Fibroblast of skin of right quadriceps (primary cell): ENCODE measurements around the gene CDRT4.
A peak's percentile ranks its signal among the peaks of the same experiment; 100 is the strongest.
"Not testable (repeated sequence)": the region's sequence is repeated elsewhere in the genome, so short reads cannot be mapped to it uniquely, and the experiment has no call there.

Experiments used
- DNase-seq: peaks from one replicate; pipeline ENCODE4 v3.0.0-alpha.2; 2013

CDRT4 gene

DNA sequence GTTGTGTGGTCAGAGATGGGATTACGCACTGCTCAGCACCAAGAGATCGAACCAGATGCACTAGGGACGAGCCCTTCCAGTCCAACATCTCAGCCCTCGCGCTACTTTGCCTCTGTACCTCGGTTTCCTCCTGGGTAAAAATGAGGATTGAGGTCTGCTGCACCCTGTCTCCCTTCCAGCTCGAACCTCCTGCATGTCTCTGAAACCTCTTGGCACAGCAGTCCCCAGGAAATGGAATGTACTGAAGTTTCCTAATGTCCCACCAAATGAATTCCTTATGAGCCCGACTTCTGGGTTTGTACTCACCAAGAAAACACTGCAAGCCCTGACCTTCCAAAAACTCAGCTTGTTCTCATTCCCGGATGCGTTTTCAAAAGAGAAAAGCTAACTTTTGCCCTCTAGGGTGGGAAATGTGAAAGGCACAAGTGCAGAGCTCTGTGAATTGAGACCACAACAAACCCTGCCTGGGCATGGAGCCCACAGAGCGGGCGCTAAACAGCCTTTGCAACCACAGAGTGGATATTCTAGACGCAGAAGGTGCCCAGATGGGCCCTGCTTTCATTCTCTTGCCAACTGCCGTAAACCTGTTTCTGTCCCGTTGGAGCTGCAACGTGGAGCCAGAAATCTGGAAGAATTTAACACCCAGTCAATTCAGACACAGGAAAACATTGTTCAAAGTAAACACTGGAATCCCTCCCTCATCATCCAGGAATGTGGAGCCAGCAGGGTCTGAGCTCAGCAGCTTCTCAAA is 10.3 kb downstream of the CDRT4 start:
- peak; percentile 95 for DNase-seq

DNA sequence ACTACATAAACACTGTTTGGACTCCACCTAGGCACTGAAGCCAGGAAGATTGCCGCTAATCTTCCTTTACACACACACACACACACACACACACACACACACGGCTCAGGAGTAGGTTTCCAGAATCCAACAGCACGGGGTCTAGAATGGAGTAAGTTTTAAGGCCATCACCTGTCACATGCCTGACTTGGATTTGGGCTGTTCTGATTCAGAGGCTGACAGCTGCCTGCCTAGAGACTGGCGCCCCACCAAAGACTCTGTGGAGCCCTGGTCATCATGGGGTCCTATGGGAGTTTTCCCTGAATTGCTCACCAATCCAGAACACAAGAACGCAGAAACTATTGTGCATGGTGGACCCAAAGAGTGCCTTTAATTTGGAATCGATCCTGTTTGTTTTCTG is 10.9 kb downstream of the CDRT4 start:
- DNase-seq = no peak

DNA sequence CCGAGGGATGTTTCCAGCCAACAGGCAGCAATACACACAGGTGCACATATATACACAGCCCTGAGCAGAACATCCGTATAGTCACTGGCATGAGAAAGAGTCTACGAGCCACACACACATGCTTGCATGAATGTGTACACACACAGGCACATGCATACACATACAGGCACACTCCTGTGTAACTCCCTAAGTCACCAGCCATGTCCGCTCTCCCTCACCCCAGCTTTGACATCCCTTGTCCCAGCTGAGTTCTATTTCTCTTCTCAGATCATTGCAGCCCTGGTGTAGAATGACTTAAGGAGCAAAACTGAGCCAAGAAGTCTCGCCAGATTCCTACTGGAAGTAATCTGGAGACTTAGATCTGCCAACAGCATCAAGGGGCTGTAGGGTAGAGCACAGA is 13.1 kb downstream of the CDRT4 start:
- no peak for DNase-seq

- no peak for DNase-seq
These were observed 13.6 kb downstream of the CDRT4 start for GRCh38 chr17:15453782-15454181.

GRCh38 chr17:15453246-15453645 is 14.2 kb downstream of the CDRT4 start:
- peak; percentile 60 for DNase-seq

DNA sequence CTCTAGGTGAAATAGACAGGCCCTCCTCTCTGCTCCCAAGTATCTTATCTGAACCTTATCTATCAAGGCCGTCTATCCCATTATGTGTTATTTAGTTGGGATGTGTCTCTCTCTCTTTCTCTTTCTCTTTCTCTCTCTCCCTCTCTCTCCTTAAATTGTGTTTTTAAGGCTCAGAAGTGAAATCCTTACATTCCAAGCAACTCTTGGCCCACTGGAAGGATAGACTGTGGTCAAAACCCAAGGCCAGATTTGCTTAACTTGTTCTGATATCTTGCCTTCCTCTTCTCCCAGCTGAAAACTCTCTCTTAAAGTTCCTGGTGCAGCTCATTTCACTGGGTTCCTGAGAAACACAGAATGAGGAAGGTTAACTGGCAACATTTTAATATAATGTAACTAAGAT is 14.7 kb downstream of the CDRT4 start:
- no peak for DNase-seq

DNA sequence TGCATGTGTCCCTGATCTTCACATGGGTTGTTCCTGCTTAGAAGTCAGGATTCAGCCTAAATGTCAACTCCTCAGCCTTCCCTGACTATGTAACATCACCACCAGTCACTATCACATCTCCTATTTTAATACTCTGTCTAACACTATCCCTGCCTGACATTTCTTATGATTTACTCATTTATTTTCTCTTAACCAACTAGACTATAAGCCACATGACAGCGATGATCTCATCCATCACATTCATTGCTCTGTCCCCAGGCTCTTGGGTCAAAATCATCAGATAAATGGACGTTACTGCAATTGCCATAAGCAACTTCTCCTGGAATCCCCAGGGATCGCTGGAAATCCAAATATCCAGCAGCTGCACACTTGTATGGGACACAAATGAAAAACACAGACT is 15.7 kb downstream of the CDRT4 start:
- DNase-seq = no peak

- DNase-seq = no peak
These were observed 18.9 kb downstream of the CDRT4 start for GRCh38 chr17:15448580-15448956.

DNA sequence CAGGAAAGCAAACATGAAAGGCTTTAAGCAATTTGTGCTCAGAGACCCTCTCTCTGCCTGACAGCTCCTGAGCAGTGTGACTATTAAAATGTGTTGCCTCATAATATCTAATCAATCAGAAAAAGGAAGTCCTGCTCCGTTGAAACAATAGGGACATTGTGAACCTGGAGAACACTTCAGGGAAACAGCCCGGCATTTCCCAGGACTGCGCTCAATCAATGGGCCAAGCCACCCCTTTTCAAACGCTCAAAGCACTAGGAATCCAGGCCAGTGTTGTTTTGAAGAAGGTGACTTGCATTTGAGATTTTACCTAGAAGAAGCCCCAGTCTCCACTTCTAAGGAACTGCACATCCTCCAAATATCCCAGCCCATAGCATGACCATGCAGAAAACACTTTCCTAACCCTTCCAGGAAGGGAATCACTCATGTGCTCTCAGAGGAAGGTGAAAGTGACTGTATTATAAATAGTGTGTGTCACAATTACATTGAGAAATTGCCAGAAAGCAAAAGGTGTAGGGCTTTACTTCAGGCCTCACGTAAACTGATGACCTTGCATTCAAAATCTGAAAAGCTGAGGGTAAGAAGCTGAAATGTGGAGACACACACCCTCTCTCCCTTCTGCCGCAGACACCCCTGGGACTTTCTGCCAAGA is 19.4 kb downstream of the CDRT4 start:
- DNase-seq = no peak

DNA sequence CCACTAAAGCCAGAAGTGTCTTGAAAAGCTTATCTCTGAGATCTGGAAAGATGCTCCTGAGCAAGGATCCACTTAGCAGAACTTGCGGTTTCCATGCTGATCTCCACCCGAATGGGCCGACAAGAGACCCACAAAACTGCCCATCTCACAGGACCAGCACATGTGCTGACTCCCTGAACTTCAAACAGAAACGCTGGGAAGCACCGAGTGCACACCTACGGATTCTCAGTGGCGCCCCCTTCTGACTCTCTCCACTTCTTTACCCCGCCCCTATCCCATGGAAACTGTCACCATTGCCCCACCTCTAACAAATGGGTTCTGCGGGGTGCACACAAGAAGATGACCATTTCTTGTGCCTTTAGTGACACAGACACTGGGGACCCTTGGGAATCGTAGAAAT is 21.4 kb downstream of the CDRT4 start:
- DNase-seq = no peak

DNA sequence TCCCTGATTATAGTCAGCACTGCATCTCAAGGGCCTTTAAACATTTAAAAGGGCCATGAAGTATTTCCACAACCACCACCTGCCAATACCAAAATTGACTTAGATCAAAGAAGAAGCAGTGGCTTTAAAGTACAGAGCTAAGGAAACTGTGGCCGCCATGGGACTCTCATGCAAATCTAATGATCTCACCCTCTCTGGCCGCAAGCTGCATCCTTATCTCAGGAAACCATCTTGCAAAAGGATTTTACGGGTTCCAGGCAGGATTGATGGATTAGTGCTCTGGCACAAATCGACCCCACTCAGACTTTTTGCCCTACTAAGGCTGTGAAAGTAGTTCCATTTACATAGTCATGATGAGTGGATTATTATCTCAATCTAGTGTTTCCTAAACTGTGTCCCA is 22.6 kb downstream of the CDRT4 start:
- peak; percentile 54 for DNase-seq

GRCh38 chr17:15442311-15443180 is 24.9 kb downstream of the CDRT4 start:
- DNase-seq = no peak

DNA sequence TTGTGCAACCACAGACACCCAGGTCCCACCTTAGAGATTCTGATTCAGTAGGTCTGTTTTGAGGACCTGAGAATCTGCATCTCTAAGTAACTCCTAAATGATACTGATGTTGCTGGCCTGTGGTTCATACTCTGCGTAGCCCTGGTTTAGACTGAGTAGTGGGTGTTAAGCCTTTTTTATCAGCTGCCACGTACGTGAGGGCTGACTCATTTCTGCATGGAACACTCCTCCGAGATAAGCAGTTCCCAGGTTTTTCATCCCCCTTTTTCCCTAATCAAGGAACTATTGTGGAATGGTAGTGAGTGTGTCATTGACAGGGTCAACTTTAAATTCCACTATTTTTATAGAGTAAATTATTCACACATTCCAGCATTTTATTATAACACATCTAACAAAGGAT is 26.1 kb downstream of the CDRT4 start:
- no peak for DNase-seq

GRCh38 chr17:15440347-15440746 is 27.1 kb downstream of the CDRT4 start:
- no peak for DNase-seq

- DNase-seq = not testable (repeated sequence)
These were observed 28.0 kb downstream of the CDRT4 start for GRCh38 chr17:15439205-15439985.

DNA sequence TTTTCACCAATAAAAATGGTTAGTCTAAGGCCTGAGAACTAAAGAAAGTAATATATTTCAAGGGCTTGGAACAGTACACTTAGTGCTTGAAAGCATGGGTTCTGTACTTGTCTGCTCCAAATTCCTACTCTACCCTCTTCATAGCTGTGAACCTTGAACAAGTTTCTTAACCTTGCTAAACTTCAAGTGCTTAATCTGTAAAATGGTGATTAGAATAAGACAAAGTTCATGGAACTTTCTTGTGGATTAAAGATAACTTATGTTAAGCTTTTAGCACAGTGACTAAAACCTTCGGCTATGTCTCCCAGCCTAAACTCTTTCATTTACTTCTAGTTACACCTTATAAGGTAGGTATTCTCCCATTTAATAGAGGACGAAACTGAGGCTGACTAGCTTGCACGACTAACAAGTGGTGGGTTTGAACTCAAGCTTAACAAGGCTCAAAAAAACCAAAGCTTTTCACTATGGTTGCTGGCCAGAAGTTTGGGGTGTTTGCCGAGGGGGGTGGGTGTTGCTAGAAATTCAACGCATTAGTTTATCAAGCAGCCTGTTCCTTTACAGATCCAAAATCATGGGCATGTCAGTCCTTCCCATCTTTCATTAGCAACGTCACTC is 28.8 kb downstream of the CDRT4 start:
- no peak for DNase-seq

DNA sequence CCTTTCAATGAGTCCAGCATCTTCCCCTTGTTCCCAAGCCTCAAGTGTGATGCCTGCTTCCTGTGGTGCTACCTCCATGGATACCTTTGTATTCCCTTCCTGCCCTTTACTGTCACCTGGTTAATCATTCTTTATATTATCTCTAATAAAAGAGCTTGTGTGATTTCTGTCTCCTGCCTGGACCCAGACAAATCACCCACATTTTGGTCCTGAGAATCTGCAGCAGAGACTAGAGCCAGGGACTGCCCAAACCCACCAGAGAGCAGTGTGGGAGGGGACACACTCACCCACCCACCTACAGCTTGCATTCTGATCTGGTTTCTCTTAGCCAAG is 30.2 kb downstream of the CDRT4 start:
- no peak for DNase-seq

GRCh38 chr17:15436473-15437302 is 30.7 kb downstream of the CDRT4 start:
- DNase-seq = peak; percentile 52

- no peak for DNase-seq
These were observed 32.5 kb downstream of the CDRT4 start for GRCh38 chr17:15434956-15435355.

DNA sequence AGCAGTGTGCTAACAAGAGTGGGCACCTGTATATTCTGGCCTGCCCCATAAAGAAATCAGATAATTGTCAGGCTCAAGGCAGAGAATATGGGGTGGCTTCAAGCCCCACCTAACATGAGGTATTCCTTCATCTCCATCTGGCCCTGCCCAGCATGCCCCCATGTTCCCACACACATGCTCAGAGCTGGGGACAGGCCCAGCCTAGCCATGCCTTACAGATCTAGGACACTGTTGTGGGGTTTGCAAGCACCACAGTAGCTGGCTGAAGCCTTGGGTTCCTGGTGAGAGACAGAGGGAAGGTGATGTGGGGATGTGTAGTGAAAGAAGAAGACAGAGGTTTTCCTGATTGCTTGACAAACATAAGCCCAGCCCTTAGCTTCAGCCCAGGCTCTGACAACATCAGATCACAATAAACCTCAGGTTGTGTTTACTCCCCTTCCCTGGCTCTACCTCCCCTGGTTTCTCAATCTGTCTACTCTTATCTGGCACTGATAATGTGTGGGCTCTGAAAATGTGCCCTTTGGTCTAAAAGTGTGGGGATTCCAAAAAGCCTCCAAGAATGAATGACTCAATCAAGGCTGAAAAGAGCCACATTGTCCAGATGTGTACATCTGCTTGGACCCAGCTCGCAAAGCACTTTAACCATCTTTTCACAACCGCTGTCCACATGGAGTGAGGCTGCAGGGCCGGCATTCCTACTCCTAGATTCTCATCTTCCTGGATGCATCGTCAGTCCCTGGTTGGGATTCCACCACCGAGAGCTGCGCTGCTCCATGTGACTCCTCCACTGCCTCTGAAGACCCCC is 34.4 kb downstream of the CDRT4 start:
- DNase-seq = no peak

DNA sequence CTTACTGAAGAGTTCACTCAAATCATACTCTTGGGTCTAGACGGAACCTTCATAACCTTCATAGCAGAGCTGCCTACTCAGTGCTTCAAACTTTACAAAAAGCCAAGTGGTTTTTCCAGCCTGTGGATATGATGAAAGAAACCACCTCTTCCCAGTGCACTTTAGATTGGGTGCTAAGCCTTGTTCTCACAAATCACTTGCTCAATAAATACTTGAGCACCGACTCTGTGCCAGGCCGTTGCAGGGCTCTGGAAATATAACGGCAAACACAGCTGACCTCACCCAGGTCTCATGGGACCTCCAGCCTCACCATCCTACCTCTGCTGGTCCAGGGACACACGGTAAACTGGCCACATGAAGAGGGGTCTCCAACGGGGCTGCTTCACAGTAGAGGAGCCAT is 35.7 kb downstream of the CDRT4 start:
- DNase-seq = no peak
